Activated T-cell treated with anti-CD3 and anti-CD28 coated beads, Interleukin-2, amount 50 U/mL, for 48 hours (primary cell): ENCODE measurements around the gene HSPB1.
A peak's percentile ranks its signal among the peaks of the same experiment; 100 is the strongest.
"Not testable (repeated sequence)": the region's sequence is repeated elsewhere in the genome, so short reads cannot be mapped to it uniquely, and the experiment has no call there.

Experiments used
- DNase-seq, 2 experiments: peaks; one replicate each; pipeline ENCODE4 v3.0.0-alpha.2; 2020

Gene HSPB1

DNA sequence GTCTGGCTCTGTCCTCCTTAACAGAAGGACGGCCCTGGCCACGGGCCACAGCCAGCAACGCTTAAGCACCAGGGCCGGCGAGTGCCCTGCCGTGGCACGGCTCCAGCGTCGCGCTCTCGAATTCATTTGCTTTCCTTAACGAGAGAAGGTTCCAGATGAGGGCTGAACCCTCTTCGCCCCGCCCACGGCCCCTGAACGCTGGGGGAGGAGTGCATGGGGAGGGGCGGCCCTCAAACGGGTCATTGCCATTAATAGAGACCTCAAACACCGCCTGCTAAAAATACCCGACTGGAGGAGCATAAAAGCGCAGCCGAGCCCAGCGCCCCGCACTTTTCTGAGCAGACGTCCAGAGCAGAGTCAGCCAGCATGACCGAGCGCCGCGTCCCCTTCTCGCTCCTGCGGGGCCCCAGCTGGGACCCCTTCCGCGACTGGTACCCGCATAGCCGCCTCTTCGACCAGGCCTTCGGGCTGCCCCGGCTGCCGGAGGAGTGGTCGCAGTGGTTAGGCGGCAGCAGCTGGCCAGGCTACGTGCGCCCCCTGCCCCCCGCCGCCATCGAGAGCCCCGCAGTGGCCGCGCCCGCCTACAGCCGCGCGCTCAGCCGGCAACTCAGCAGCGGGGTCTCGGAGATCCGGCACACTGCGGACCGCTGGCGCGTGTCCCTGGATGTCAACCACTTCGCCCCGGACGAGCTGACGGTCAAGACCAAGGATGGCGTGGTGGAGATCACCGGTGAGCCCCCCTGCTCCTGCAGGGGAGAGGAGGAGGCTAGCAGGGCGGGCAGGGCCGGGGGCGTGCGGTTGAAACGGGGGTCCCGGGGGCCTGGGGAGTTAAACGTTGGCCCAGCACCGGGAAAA lies at the start of gene HSPB1:
Gene HSPB1, plus strand, starts transcription at position 327 of the 855 bp plus-strand sequence. Its CDS starts 40 bp downstream, at position 367.
- peak; percentile 63 to 68 for DNase-seq

DNA sequence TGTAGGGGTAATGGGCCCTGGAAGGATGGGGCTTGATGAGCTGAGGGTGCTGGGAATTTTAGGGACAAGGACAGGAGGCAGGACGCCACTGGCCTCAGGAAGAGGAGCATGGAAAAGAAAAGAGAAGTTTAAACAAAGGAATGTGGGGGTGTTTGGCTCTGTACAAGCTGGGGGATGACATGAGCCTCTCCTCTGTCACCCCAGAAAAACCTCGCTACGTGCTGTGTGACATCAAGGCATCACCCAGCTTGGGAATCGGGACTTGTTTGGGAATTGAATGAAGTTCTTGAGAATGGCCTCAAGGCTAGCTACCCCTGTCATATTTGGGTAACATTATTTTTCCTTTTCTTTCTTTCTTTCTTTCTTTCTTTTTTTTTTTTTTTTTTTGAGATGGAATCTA lies 47.7 kb upstream of the HSPB1 start:
- no peak for DNase-seq

DNA sequence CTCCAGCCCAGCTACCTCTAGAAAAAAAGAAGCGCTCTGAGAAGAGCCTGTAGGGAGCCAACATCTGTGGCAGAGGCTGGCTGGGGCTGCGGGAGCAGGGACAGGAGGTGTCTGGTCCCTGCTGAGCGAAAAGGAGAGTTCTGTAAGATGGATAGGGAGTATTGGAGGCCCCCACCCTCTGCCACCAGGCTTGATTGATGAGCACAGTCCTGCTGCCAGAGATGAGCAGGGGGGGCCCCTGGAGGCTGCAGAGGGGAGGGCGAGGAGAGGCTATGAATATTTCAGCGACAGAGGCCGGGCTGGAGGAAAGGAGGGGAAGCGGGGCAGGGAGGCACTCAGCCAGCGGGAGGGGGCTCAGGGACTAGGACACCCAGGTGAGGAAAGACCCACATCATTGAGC lies 44.5 kb upstream of the HSPB1 start:
- peak in 1 of 2 experiments; percentile 21 for DNase-seq

DNA sequence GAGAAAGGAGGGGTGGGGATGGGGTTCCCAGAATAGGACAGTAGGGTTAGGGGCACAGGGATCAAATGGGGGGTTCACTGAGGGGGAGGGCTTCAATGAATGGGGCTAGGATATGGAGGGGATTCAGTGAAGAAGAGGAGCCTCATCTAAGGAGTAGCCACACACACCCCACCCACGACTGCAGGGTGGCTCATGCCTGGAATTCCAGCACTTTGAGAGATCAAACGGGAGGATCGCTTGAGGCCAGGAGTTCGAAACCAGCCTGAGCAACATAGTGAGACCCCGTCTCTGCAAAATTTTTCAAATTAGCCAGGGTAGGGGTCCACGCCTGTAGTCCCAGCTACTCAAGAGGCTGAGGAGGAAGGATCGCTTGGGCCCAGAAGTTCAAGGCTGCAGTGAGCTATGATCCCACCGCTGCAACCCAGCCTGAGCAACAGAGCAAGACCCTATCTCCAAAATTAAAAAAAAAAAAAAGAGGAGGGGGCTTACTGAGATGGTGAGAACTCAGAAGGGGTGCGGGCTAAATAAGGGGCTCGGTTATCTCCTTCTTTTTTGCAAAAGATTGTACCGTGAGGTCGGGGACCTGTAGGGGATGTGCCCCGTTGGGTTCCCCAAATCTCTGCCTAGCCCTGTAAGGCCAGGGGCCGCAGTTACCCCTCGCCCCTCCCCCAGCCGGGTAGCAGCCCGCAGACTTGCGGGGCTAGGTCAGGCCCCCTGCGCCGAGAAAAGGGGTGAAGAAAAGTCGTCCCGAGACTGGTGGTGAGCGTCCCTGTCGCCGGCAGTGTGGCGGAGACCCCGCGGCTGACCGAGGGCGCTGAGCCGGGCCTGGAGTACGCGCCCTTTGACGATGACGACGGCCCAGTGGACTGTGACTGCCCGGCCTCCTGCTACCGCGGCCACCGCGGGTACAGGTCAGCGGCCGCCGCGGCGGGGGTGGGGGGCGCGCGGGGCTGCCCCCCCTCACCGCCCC lies 43.1 kb upstream of the HSPB1 start:
- no peak for DNase-seq

DNA sequence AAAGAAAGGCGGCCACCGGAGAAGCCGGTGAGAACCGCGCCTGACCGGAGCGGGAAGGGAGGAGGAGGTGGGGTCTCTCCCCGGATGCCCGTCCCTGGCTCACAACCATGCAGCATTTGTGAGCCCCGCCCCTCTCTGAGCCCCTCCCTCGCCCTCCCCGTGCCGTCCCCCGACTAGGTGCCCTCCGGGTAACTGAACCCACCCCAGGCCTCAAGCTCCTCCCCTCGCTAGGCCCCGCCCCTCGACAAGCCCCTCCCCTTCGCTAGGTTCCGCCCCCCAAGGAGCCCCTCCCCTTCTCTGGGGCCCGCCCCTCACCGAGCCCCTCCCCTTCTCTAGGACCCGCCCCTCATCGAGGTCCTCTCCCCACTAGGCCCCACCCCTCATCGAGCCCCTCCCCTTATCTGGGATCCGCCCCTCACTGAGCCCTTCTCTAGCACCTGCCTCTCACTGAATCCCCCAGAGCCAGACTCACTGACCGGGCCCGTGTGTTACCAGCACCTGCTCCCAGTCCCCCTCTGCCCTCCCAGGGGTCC lies 42.2 kb upstream of the HSPB1 start:
- DNase-seq: peak; percentile 65 to 69

DNA sequence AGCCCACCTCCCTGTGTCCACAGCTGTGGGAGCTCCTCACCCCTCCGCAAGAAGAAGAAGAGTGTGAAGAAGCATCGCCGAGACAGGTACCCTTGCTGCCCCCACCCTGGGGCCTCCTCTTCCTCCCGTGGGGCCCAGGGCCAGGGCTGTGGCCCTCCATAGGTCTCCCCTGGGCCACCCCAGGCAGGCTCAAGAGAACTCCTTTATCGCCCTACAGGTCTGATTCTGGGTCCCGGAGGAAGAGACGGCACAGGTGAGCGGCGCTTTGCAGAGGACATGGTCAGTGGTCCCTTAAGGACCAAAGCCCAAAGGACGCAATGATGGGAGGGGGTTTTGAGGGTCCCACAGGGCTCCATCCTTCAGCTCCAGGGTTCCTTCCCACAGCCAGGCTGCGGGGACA lies 41.1 kb upstream of the HSPB1 start:
- DNase-seq: no peak

DNA sequence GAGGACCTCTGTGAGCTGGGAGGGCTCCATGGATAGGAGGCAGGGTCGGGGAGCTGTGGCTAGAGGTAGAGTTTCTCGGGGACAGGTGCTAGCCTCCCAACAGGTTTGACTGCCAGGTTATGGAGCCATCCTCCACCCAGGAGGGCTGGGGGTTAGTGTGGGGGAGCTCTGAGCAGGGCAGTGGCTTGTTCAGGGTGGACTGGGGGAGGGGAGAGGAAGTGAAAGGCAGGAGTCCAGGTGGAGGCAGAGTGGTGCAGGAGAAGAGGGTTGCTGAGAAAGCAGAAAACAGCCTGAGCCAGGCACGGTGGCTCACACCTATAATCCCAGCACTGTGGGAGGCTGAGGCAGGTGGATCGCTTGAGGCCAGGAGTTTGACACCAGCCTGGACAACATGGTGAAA lies 40.5 kb upstream of the HSPB1 start:
- DNase-seq: no peak

DNA sequence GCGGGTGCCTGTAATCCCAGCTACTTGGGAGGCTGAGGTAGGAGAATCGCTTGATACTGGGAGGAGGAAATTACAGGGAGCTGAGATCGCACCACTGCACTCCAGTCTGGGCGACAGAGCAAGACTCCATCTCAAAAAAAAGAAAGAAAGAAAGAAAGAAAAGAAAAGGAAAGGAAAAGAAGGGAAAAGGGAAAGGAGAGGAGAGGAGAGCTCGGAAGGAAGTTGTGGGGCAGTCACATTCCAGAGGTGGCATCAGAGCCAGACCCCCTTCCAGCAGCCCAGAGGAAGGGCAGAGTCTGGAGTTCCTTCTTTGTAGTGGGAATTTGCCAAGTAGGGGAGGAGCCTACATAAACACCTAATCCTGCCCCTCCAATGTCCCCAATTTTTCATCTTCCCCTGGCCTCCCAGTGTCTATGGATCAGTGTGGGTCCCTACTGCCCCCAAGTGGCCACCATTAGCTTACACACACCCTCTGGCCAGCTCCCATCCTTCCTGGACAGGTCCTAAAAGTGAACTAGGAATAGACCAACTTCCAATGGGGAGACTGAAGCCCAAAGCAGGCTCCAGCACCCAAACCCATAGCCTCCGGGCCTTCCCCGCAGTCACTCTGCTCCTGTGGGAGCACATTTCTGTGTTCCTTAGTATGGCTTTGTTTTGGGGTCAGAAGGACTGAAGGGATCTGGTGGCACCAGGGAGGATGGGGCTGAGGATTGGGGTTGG lies 39.6 kb upstream of the HSPB1 start:
- DNase-seq: peak; percentile 56 to 64

DNA sequence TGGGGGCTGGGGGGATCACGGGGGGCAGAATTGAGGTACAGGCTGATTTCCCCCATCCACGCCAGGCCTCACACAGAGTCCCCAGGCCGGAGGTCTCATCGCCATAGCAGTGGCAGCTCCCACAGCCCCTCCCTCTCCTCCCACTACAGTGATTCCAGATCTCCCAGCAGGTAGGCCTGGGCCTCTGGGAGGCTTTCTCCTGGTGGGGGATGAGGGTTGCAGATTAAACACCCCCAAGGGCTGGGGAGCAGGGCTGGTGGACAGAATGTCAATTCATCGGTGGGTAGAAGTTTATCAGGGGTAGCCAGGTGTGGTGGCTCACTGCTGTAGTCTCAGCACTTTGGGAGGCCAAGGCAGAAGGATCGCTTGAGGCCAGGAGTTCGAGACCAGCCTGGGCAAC lies 37.2 kb upstream of the HSPB1 start:
- DNase-seq: no peak

DNA sequence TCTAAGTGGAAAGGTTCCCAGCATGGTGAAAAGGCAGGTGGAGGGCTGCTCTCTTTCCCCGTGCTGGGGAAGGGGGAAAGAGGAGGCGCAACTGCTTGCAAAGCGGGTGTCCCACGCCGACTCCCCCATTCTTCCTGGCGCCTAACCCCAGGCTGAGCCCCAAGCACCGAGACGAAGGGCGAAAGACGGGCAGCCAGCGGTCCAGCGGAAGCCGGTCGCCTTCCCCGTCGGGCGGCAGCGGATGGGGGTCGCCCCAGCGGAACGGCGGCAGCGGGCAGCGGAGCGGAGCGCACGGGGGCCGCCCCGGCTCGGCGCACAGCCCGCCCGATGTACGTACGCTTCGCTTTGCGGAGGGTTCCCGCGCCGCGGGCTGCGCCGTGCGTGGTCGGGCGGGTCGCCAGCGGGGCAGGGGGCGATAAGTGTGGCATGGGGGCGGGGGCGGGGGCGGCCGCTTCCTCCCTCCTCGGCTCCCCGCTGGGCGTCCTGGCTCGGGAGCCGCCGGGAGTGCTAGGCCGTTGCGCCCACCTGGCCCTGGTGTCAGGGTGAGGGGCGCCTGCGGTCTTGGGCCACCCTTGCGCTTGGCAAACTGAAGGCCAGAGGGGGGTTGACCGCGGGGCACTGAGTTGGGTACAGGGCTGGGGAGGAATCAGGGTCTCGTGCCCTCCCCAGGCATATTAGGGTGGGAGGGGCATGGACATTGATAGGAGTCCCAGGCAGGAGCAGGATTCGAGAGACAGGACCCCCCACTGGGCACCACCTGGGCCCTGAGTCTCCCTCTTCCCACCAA lies 35.2 kb upstream of the HSPB1 start:
- no peak for DNase-seq

DNA sequence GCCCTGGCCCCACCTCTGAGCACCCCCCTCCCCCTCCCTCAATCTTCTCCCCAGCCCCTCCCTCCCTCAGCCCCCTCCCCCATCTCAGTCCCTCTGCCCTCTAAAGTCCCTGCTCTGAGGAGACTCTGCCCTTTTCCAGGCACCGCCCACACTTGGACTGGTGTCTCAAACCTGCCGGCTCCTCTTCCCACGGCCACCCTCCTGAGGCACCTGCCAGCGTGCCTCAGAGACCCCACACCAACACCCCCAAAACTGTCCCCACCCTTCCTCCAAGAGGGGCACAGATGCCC lies 34.6 kb upstream of the HSPB1 start:
- no peak for DNase-seq

DNA sequence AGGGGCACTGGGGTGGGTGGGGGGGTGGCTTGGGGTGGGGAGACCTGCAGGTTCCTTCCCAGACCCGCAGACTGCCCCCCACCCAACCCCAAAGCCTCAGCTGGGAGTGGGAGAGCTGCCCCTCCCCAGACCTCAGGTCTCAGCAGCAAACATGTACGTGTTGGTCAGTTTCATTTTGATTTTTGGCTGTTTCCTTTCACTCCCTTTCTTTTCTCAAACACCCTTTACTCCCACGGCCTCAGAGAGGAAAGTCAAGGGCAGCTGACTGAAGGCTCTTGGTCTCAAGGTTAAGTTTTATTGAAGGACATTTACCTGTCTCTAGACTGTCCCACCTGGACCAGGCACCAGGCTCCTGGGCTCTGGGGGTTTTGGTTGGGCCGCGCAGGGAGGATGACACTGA lies 34.1 kb upstream of the HSPB1 start:
- DNase-seq: no peak

DNA sequence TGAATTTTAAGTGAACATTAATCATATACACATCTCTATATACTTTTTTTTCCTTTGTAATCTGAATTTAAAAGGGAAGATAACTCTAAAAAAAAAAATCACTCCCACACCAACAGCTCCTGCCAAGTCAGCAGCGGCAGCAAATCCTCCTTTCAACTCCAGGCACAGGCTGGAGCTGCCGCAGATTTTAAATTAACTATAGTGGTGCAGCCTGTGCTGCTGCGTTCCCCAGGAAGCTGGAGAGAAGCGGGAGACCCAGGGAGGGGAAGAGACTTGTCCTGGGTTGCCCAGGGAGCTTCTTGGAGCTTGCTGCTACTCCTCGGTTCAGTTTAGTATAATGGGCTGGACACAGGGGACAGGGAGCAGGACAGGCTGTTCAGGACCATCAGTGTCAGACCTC lies 32.6 kb upstream of the HSPB1 start:
- no peak for DNase-seq

DNA sequence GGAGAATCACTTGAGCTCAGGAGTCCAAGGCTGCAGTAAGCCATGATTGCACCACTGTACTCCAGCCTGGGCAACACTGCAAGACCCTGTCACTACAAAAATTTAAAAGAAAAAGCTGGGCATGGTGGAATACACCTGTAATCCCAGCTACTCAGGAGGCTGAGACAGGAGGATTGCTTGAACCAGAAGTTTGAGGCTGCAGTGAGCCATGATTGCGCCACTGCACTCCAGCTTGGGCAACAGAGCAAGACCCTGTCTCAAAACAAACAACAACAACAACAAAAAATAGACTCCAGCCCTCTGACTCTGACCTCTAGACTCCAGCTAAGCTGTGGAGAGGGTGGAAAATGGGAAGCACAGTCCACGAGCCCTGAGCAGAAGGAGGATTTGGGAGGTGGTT lies 31.1 kb upstream of the HSPB1 start:
- not testable (repeated sequence) for DNase-seq

DNA sequence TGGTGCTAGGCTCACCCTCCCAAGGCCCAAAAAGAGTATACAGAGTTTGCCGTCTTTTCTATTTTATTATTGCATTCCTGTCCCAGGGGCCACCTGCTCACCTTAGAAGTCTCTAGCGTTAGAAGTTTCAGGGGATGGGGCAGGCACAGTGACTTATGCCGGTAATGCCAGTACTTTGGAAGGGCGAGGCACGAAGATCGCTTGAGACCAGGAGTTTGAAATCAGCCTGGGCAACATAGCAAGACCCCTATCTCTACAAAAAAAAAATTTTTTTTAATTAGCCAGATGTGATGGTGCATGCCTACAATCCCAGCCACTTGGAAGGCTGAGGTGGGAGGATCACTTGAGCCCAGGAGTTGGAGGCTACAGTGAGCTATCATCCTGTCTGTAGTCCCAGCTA lies 30.3 kb upstream of the HSPB1 start:
- DNase-seq: no peak

DNA sequence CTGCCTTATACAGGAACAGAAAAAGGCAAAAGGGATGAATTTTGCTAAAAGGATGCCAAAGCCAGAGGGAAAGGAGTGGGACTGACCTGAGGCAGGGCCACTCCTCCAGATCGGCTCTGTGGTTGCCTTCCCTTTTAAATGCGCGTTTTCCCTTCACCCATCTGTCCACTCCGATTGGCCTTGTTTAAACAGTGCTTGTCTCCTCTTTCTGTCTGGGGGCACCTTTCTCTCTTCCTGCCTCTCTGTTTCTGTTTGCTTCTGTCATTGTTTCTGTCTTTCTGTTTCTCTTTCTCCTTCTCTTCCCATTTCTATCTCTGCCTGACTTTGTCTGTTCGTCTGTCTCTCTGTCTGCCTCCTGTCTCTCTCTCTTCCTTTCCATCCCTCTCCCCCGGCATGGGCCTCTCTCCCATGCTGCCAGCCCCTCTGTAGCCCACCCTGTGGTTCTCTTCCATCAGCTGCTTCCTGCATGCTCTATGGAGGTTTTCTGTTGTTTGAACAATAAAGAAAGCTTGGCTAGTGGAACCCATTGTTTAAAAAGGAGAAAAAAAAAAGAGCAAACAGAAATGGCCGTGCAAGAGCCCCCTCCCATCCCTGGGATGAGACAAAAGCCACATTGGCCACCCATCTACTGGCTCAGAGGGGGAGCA lies 29.5 kb upstream of the HSPB1 start:
- no peak for DNase-seq

DNA sequence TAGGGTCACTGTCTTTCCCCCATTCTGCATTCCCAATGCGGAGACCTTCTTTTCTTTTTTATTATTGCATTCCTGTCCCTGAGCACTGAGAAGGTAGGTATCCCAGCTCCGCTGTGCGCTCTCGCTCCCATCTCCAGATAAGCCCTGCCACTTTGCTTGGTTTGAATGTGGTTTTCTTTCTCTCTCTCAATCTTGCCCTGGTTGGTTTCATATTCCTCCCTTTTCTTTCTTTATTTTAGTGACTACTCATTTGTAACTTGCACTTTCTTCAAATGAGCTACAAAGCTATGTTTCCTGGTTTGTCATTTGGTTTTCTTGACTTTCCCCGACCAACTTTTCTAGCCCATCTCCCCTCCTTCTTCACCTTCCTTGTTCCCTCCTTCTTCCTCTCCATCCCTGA lies 29.0 kb upstream of the HSPB1 start:
- DNase-seq: no peak

DNA sequence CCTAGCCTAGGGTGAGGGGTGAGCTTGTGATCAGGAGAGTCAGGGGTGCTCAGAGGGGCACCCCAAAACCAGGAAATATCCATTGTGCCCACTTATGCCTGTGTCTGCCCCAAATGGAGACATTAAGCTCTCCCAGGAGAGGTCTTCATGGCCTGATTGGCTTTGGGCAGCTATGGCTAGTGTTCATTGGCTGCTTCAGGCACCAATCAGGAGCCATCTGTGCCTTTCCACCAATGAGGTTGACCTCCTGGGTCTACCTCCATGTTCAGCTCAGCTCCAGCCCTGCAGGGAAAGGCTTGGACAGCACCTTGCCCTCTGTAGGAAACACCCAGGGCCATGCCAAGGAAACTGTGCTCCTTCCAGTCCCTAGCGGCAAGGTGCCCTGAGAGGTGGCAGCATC lies 23.9 kb upstream of the HSPB1 start:
- DNase-seq: no peak

DNA sequence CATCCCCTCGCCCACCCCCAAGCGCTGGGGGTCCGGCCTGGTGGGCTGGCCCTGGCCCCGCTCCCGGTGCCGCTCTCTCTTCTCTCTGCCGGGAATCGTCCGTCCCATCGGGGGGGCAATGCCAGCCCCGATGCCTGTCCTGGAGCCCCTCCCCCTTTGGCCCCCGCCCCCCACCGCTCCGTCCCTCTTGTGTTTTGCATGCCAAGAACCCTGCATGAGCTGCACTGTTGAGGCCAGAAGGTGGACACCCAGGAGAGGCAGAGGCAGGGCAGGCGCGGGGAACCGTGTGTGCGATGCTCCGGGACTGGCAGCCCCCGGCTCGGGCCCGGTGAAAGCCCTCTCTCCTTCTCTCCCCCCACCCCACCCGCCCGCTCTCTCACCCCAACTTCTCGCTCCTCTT lies 22.1 kb upstream of the HSPB1 start:
- DNase-seq: no peak

DNA sequence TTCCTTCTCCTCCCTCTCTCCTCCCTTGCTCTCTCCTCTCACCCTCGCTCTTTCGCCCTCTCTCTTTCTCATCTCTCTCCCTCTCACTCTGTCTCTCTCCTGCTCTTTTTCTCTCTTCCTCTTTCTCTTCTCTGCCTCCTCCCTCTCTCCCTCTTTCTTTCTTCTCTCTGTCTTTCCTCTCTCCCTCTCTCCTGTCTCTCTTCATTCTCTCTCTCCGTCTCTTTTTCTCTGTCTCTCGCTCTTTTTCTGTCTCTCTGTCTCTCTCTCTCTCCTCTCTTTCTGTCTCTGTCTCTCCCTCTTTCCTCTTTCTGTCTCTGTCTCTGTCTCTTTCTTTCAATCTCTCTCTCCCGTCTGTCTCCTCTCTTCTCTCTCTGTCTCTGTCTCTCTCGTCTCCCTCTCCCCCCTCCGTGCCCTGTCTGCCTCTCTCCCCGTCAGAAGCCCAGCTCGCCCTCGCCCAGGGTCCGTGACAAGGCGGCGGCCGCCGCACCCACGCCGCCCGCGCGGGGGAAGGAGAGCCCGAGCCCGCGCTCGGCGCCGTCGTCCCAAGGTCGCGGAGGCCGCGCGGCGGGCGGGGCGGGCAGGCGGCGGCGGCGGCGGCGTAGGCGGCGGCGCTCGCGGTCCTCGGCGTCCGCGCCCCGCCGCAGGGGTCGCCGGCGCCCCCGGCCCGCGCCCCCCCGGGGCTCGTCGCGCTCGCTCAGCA lies 21.3 kb upstream of the HSPB1 start:
- no peak for DNase-seq

DNA sequence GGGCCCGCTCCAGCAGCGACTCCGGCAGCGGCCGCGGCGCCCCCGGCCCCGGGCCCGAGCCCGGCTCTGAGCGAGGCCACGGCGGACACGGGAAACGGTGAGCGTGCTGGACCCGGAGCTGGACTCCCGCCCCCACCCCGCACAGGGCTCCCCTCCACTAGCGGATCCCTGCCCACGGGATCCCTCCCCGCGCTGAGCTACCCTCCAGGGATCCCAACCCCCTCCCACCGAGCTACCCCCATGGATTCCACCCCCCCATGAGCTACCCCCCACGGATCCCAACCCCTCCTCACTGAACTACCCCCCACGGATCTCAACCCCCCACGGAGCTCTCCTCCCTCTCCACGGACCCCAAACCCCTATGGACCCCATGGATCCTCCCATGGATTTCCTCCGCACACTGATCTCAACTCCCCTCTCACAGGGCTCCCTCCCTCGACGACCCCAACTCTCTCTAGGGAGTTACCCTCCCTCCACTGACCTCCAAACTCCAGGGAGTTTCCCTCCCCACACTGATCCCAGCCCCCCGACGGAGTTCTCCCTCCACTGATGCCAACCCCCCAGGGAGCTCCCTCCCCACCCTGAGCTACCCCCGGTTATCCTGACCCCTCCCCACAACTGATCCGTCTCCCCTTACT lies 20.6 kb upstream of the HSPB1 start:
- no peak for DNase-seq
